HG03196 (cell line): Measurements from ENCODE around the gene GSTA5.
"Not testable (repeated sequence)": the region's sequence is repeated elsewhere in the genome, so short reads cannot be mapped to it uniquely, and the experiment has no call there.

ENCODE experiments used
- ATAC-seq: cut with Tn5 transposase; IDR thresholded peaks from one replicate; pipeline ENCODE4 v1.9.1; 2021; ENCODE audit not compliant: unreplicated experiment

Gene GSTA5

GRCh38 chr6:52839124-52840055, 1.2 kb downstream of the GSTA5 start:
- peak; percentile 74 for ATAC-seq

- no peak for ATAC-seq
Observed at GRCh38 chr6:52834481-52834880, 6.1 kb downstream of the GSTA5 start.

- ATAC-seq = not testable (repeated sequence)
Observed at GRCh38 chr6:52830869-52831268, 9.7 kb downstream of the GSTA5 start.

- no peak for ATAC-seq
Observed at GRCh38 chr6:52829046-52829817, 11.4 kb downstream of the GSTA5 start.

- ATAC-seq = not testable (repeated sequence)
Observed at GRCh38 chr6:52828621-52829020, 12.0 kb downstream of the GSTA5 start.

GRCh38 chr6:52827073-52827783, 13.4 kb downstream of the GSTA5 start:
- not testable (repeated sequence) for ATAC-seq

- ATAC-seq = no peak
Observed at GRCh38 chr6:52826513-52826912, 14.1 kb downstream of the GSTA5 start.

GRCh38 chr6:52825900-52826459, 14.6 kb downstream of the GSTA5 start:
- not testable (repeated sequence) for ATAC-seq

GRCh38 chr6:52825270-52825793, 15.3 kb downstream of the GSTA5 start:
- not testable (repeated sequence) for ATAC-seq

GRCh38 chr6:52821842-52822241, 18.8 kb downstream of the GSTA5 start:
- ATAC-seq = no peak

GRCh38 chr6:52820198-52820597, 20.4 kb downstream of the GSTA5 start:
- no peak for ATAC-seq

GRCh38 chr6:52815167-52816092, 25.2 kb downstream of the GSTA5 start:
- no peak for ATAC-seq

- ATAC-seq = not testable (repeated sequence)
Observed at GRCh38 chr6:52814545-52814944, 26.1 kb downstream of the GSTA5 start.

- not testable (repeated sequence) for ATAC-seq
Observed at GRCh38 chr6:52809777-52810176, 30.8 kb downstream of the GSTA5 start.

- no peak for ATAC-seq
Observed at GRCh38 chr6:52808660-52809059, 32.0 kb downstream of the GSTA5 start.

GRCh38 chr6:52803668-52804255, 36.9 kb downstream of the GSTA5 start, which contains the start of gene GSTA1:
GSTA1 (minus strand) TSS chr6:52803816; CDS start chr6:52799267, 4,549 bp downstream.
- not testable (repeated sequence) for ATAC-seq

- no peak for ATAC-seq
Observed at GRCh38 chr6:52802806-52803205, 37.8 kb downstream of the GSTA5 start.

GRCh38 chr6:52801188-52801841, 39.3 kb downstream of the GSTA5 start:
- no peak for ATAC-seq
